Measurements from ENCODE around the gene ZNF740.

- TF ChIP-seq EZH2 (IDR thresholded peaks at IDR 0.05; ENCODE audit: low read depth, low read length, severe bottlenecking) (no peak), CTCF (IDR thresholded peaks at IDR 0.05; ENCODE audit: control extremely low read depth in 1 of 3, insufficient read depth in 1 of 3, low read depth in 1 of 3, low read length in 3 of 3) (peak in 2 of 3 experiments; percentile 70 to 81; a peak in 3 of 4 replicates), NANOG (IDR thresholded peaks at IDR 0.05; ENCODE audit: insufficient read depth, low read depth, low read length, poor library complexity, severe bottlenecking) (no peak), EGR1 (IDR thresholded peaks at IDR 0.05; ENCODE audit: borderline replicate concordance, low read depth, low read length) (no peak), GABPA (IDR thresholded peaks at IDR 0.05; ENCODE audit: borderline replicate concordance, insufficient read depth, low read length) (no peak), POLR2A (IDR thresholded peaks at IDR 0.05; ENCODE audit: control extremely low read depth in 1 of 2, low read depth in 2 of 2, low read length in 2 of 2) (no peak)
Observed at GRCh38 chr12:53211476-53212381, 31.2 kb downstream of the ZNF740 start.
